Measurements from ENCODE around the gene IRX4.

IRX4 gene

GRCh38 chr5:1890296-1890695 is 7.6 kb upstream of the IRX4 start:
- no peak for DNase-seq

GRCh38 chr5:1889321-1890065 is 6.8 kb upstream of the IRX4 start:
- DNase-seq, result no peak

- DNase-seq, result no peak
Measured at GRCh38 chr5:1888541-1889251, 6.0 kb upstream of the IRX4 start.

GRCh38 chr5:1887588-1888360 is 5.0 kb upstream of the IRX4 start:
- DNase-seq, result no peak

GRCh38 chr5:1886846-1887587 is 4.3 kb upstream of the IRX4 start:
- DNase-seq, result no peak

- DNase-seq, result no peak
Measured at GRCh38 chr5:1885868-1886845, 3.4 kb upstream of the IRX4 start.

- no peak for DNase-seq
Measured at GRCh38 chr5:1885404-1885755, 2.7 kb upstream of the IRX4 start.

GRCh38 chr5:1884678-1885403 is 2.1 kb upstream of the IRX4 start:
- no peak for DNase-seq

GRCh38 chr5:1883925-1884677 is 1.4 kb upstream of the IRX4 start:
- no peak for DNase-seq

GRCh38 chr5:1883120-1883924 is 597 bp upstream of the IRX4 start:
- DNase-seq, result no peak

- no peak for DNase-seq
Measured at GRCh38 chr5:1881731-1882336, 891 bp downstream of the IRX4 start.

GRCh38 chr5:1881098-1881572 is 1.6 kb downstream of the IRX4 start:
- DNase-seq, result no peak

GRCh38 chr5:1880377-1881025 is 2.2 kb downstream of the IRX4 start:
- DNase-seq, result no peak

GRCh38 chr5:1879292-1880263 is 3.1 kb downstream of the IRX4 start:
- no peak for DNase-seq

GRCh38 chr5:1878050-1878849 is 4.5 kb downstream of the IRX4 start:
- no peak for DNase-seq
